K562 (cell line): ENCODE data around the gene RPS10. TPM values are rescaled to one million over a fixed set of nuclear protein-coding genes. Genes with fewer than 3 reads are reported as not detected.

Experiments
- ATAC-seq: fragments of 200-7000 bp; cut with Tn5 transposase; 3 replicates; pipeline ENCODE4 v1.9.1; 2020; ENCODE audit warnings: moderate library complexity
- BruUV-seq: library from RNA; stranded (reverse); fragments of 400-500 nt; replicated peaks from 2 replicates; lab custom pipeline; 2021; lab: Mats Ljungman, UMichigan
- CTCF ChIA-PET: fragments of 300-600 bp; formaldehyde crosslinking; extraction: SDS; loops from one replicate; lab custom pipeline; 2021; ENCODE audit warnings: low intra/inter-chr PET ratio; lab: Yijun Ruan, JAX
- POLR2A ChIA-PET: fragments of 300-600, 350-650 bp; sonication (Branson Sonifier 250); formaldehyde crosslinking; extraction: SDS; loops from one replicate; lab custom pipeline; 2021; ENCODE audit warnings: antibody characterized with exemption, inconsistent platforms; lab: Yijun Ruan, JAX
- DNase-seq, 4 experiments: peaks; one replicate each; pipeline versions ENCODE4 v3.0.0 to v3.0.0-alpha.2; 2011 to 2018; ENCODE audit warnings: low spot score in 3 of 4, mixed read lengths in 3 of 4; ENCODE audit errors: extremely low read depth in 1 of 4
- FAIRE-seq: peaks from 2 replicates; lab custom pipeline; 2011; peaks lifted over from hg19 to GRCh38; lab: Jason Lieb, UNC
- H2AFZ ChIP-seq: 2 replicates; pipeline ENCODE4 v1.6.0; 2011; ENCODE audit warnings: low read depth, low read length, control low read depth, inconsistent platforms
- H3K27ac ChIP-seq: fragments of 200-600 bp; 3 replicates; pipeline ENCODE4 v1.8.0; 2011; ENCODE audit warnings: low read depth, mild to moderate bottlenecking, control low read depth, inconsistent platforms, low read length, moderate library complexity, mixed read lengths; ENCODE audit errors: extremely low read depth
- H3K27me3 ChIP-seq, 2 experiments: fragments of 300-600 bp in 1 of 2; 2 replicates in 1 of 2; 3 replicates in 1 of 2; pipeline versions ENCODE4 v1.6.0 to v1.8.0; 2011; ENCODE audit warnings: inconsistent platforms in 2 of 2, low read length in 2 of 2, mild to moderate bottlenecking in 1 of 2, mixed read lengths in 1 of 2, moderate library complexity in 1 of 2; ENCODE audit not compliant: control insufficient read depth in 2 of 2, insufficient read depth in 2 of 2
- H3K36me3 ChIP-seq: fragments of 300-600 bp; 3 replicates; pipeline ENCODE4 v1.8.0; 2011; ENCODE audit warnings: mild to moderate bottlenecking, low read length, inconsistent platforms; ENCODE audit not compliant: control insufficient read depth, insufficient read depth
- H3K4me1 ChIP-seq, 2 experiments: fragments of 200-600 bp in 1 of 2; replicated peaks in 1 of 2; 2 replicates in 1 of 2; 3 replicates in 1 of 2; pipeline versions ENCODE4 v1.5.1 to v1.8.0; 2011; ENCODE audit warnings: inconsistent platforms in 2 of 2, low read length in 2 of 2, mild to moderate bottlenecking in 1 of 2, mixed read lengths in 1 of 2, moderate library complexity in 1 of 2; ENCODE audit not compliant: control insufficient read depth in 2 of 2, insufficient read depth in 2 of 2
- H3K4me2 ChIP-seq: 2 replicates; pipeline ENCODE4 v1.6.1; 2011; ENCODE audit warnings: low read length, control low read depth, inconsistent platforms, mixed read lengths; ENCODE audit not compliant: insufficient read depth
- H3K4me3 ChIP-seq: fragments of 200-600 bp; sonication (generic), shearing (Covaris generic); 2 replicates; pipeline ENCODE4 v1.5.1; 2016; ENCODE audit warnings: control low read depth, inconsistent platforms
- H3K79me2 ChIP-seq: fragments of 200-600 bp; 3 replicates; pipeline ENCODE4 v1.8.0; 2011; ENCODE audit warnings: low read length, inconsistent platforms; ENCODE audit not compliant: control insufficient read depth, insufficient read depth
- H3K9ac ChIP-seq, 2 experiments: 2 replicates each; pipeline versions ENCODE4 v1.6.0 to v1.6.1; 2011; ENCODE audit warnings: low read depth in 2 of 2, low read length in 2 of 2, control low read depth in 1 of 2, inconsistent platforms in 1 of 2, mild to moderate bottlenecking in 1 of 2, mixed read lengths in 1 of 2; ENCODE audit not compliant: insufficient read depth in 1 of 2
- H3K9me1 ChIP-seq: one replicate; pipeline ENCODE4 v1.6.0; 2011; ENCODE audit warnings: inconsistent platforms, mild to moderate bottlenecking, low read length, moderate library complexity; ENCODE audit not compliant: control insufficient read depth, insufficient read depth
- H3K9me3 ChIP-seq: replicated peaks from 2 replicates; pipeline ENCODE4 v1.5.1; 2011; ENCODE audit warnings: low read depth, low read length, inconsistent platforms; ENCODE audit not compliant: control insufficient read depth, insufficient read depth
- H4K20me1 ChIP-seq: replicated peaks from 2 replicates; pipeline ENCODE4 v1.6.1; 2011; ENCODE audit warnings: low read length, inconsistent platforms, mixed read lengths; ENCODE audit not compliant: control insufficient read depth, insufficient read depth
- ARID1B ChIP-seq: fragments of 450-650 bp; IDR thresholded peaks from 2 replicates; pipeline ENCODE4 v1.6.1; 2016; ENCODE audit warnings: antibody characterized with exemption, mild to moderate bottlenecking, inconsistent platforms
- CBFA2T3 ChIP-seq: fragments of 450-650 bp; IDR thresholded peaks from 2 replicates; pipeline ENCODE4 v1.6.1; 2017
- CBX5 ChIP-seq: IDR thresholded peaks from 2 replicates; pipeline ENCODE4 v1.6.1; 2014; ENCODE audit warnings: low read depth, borderline replicate concordance
- FOXK2 ChIP-seq, 2 experiments: fragments of 450-650 bp; IDR thresholded peaks in 1 of 2; conservative IDR thresholded peaks in 1 of 2; 2 replicates each; pipeline ENCODE4 v1.6.1; 2016; ENCODE audit warnings: low read depth in 2 of 2, mild to moderate bottlenecking in 1 of 2
- HINFP ChIP-seq: fragments of 450-650 bp; conservative IDR thresholded peaks from 2 replicates; pipeline ENCODE4 v1.6.1; 2016; ENCODE audit warnings: missing genetic modification characterization, low read depth, mild to moderate bottlenecking, control low read depth, missing compliant biosample characterization
- KDM2B ChIP-seq: fragments of 250-450 bp; sonication (Bioruptor Pico); IDR thresholded peaks from 2 replicates; pipeline ENCODE4 v1.8.0; 2021; ENCODE audit warnings: mild to moderate bottlenecking, moderate library complexity
- KLF10 ChIP-seq: fragments of 250-450 bp; sonication (Bioruptor Pico); IDR thresholded peaks from 2 replicates; pipeline ENCODE4 v1.6.1; 2021; ENCODE audit warnings: matching md5 sums
- PBX2 ChIP-seq, 2 experiments: IDR thresholded peaks in 1 of 2; conservative IDR thresholded peaks in 1 of 2; 2 replicates each; pipeline ENCODE4 v1.6.1; 2016; ENCODE audit warnings: low read depth in 2 of 2, mild to moderate bottlenecking in 1 of 2, missing compliant biosample characterization in 1 of 2, missing genetic modification characterization in 1 of 2, moderate library complexity in 1 of 2
- PHTF2 ChIP-seq: fragments of 250-450 bp; sonication (Bioruptor Pico); IDR thresholded peaks from 2 replicates; pipeline ENCODE4 v1.5.0; 2021; ENCODE audit warnings: mild to moderate bottlenecking
- SPI1 ChIP-seq: IDR thresholded peaks from 2 replicates; pipeline ENCODE4 v1.6.1; 2011; ENCODE audit warnings: low read depth, low read length, control low read depth, borderline replicate concordance
- ZBTB9 ChIP-seq: fragments of 450-650 bp; formaldehyde crosslinking; IDR thresholded peaks from 2 replicates; pipeline ENCODE4 v1.4.0; 2020; ENCODE audit warnings: mild to moderate bottlenecking, moderate library complexity
- ZNF766 ChIP-seq: fragments of 200-800 bp; sonication (Bioruptor generic); conservative IDR thresholded peaks from 2 replicates; pipeline ENCODE4 v1.6.1; 2016; ENCODE audit warnings: missing genetic modification characterization, missing compliant biosample characterization
- WGBS: fragments of 100-300 bp; shearing (Covaris generic); methylation state at CpG from one replicate; pipeline ENCODE4 v1.1.6; 2016; ENCODE audit warnings: low coverage, mixed read lengths; ENCODE audit not compliant: insufficient coverage; ENCODE audit errors: missing lambda C conversion rate; 5-methylcytosine and 5-hydroxymethylcytosine counted together
- in situ Hi-C: fragments of 300-500 bp; cut with MboI; formaldehyde crosslinking; loops from 4 replicates; pipeline ENCODE4 v1.15.0; 2018; ENCODE audit warnings: inconsistent platforms, mixed read lengths
- intact Hi-C: fragments of 100-400 bp; cut with micrococcal nuclease; formaldehyde crosslinking; loops from 2 replicates; pipeline ENCODE4 v1.14.2; 2022
- polyA plus RNA-seq, 8 experiments: library from polyadenylated mRNA; depleted of rRNA in 4 of 8; stranded (reverse) in 5 of 8; unstranded in 3 of 8; fragments of >200 nt; fragmentation: Nextera tagmentation in 2 of 8; fragmentation: Illumina TruSeq in 1 of 8; extraction: Ambion mirVana in 2 of 8; extraction: Trizol in 1 of 8; gene quantifications; 2 replicates each; pipeline versions ENCODE4 v1.2.1 to v1.2.3, GENCODE V29; 2011 to 2014; ENCODE audit warnings: inconsistent platforms in 1 of 8, missing spikeins in 1 of 8
- total RNA-seq, 7 experiments: library from RNA; depleted of rRNA in 6 of 7; stranded (reverse); fragments of >200 nt in 6 of 7; fragmentation: Illumina TruSeq in 2 of 7; extraction: Trizol in 2 of 7; gene quantifications; 2 replicates each; pipeline versions ENCODE4 v1.2.1 to v1.2.3, GENCODE V29; 2011 to 2021; ENCODE audit warnings: low replicate concordance in 1 of 7

Gene RPS10
- total and polyA plus RNA-seq, 9 of the 15 experiments (the other 6 are each of a cell fraction or from before 2014, with no cell fraction given): 2,680 to 5,251 (median 3,876) TPM

GRCh38 chr6:34374069-34374468 lies 51.8 kb downstream of the RPS10 start:
- ATAC-seq: no peak
- in situ Hi-C loops: no loop called here
- no peak overlapping the region for H3K4me2 ChIP-seq

GRCh38 chr6:34373511-34373910 lies 52.4 kb downstream of the RPS10 start:
- Histone ChIP-seq H3K4me3 (no peak overlapping the region), H3K9me3 (no peaks in the 10 kb centered on the region), H3K9me1 (no peaks in the 10 kb centered on the region), H2AFZ (no peak overlapping the region), H3K27ac (no peak overlapping the region), H3K27me3 (no peaks in the 10 kb centered on the region), H3K9ac (no peak overlapping the region), H3K4me1 (peaks cover 3 to 12% of the 10 kb centered on the region in 2 experiments; a peak in 4 of 5 replicates), H3K36me3 (peaks cover 35% of the 10 kb centered on the region), H3K4me2 (no peak overlapping the region), H4K20me1 (peaks cover 14% of the 10 kb centered on the region), H3K79me2 (peaks cover 93% of the 10 kb centered on the region)
- FAIRE-seq (no peak), ATAC-seq (no peak), DNase-seq (no peak)
- BruUV-seq: no TSS peak
- ChIA-PET CTCF (no interaction called here), POLR2A (interaction anchor here (0.6 kb wide), 1 partner anchor 61 kb away, joined by 3 read pairs; no protein-coding TSS in a partner anchor)
- 96% methylated on average over 5 of the region's 5 CpGs for WGBS
- in situ Hi-C loops (no loop called here), intact Hi-C loops (no loop called here)
- no peak for TF ChIP-seq ZBTB9 (CRISPR knock-in tag)
- TF ChIP-seq KLF10 (CRISPR knock-in tag): no peak
- TF ChIP-seq HINFP (tag): no peak
- no peak for TF ChIP-seq CBFA2T3
- no peak for TF ChIP-seq CBX5
- no peak for TF ChIP-seq PBX2 (CRISPR knock-in tag; IDR thresholded peaks at IDR 0.05; ENCODE audit: low read depth)
- TF ChIP-seq PBX2 (tag; conservative IDR thresholded peaks at IDR 0.05; ENCODE audit: low read depth): no peak
- TF ChIP-seq ZNF766 (CRISPR knock-in tag): no peak

More at GRCh38 chr6:34374069-34374468, 51.8 kb downstream of the RPS10 start:
- H4K20me1 ChIP-seq: peaks cover 14% of the 10 kb centered on the region
- H3K9me1 ChIP-seq: no peaks in the 10 kb centered on the region
- no peaks in the 10 kb centered on the region for H3K9me3 ChIP-seq
- no peak for DNase-seq
- H2AFZ ChIP-seq: no peak overlapping the region
- peaks cover 94% of the 10 kb centered on the region for H3K79me2 ChIP-seq
- H3K9ac ChIP-seq: no peak overlapping the region
- WGBS: 74% methylated on average over 3 of the region's 3 CpGs
- no peaks in the 10 kb centered on the region for H3K27me3 ChIP-seq
- FAIRE-seq: no peak
- ChIA-PET CTCF (no interaction called here), POLR2A (no interaction called here)
- H3K27ac ChIP-seq: peak overlapping the region; percentile 18; the same call in 1 of the 3 replicates
- no peak overlapping the region for H3K4me3 ChIP-seq
- peaks cover 41% of the 10 kb centered on the region for H3K36me3 ChIP-seq
- peaks cover 3 to 12% of the 10 kb centered on the region in 2 experiments; a peak in 4 of 5 replicates for H3K4me1 ChIP-seq
- BruUV-seq: no TSS peak
- intact Hi-C loops: no loop called here
- TF ChIP-seq PHTF2 (CRISPR knock-in tag) (no peak), FOXK2 (conservative IDR thresholded peaks at IDR 0.05 in 1 of 2, IDR thresholded peaks at IDR 0.05 in 1 of 2; ENCODE audit: low read depth in 2 of 2) (peak in 1 of 2 experiments; percentile 17; a peak in 1 of 4 replicates), ARID1B (peak; percentile 41), SPI1 (peak; percentile 52; the same call in 1 of the 2 replicates), KDM2B (CRISPR knock-in tag) (no peak)
